Measurements from ENCODE around the gene GRIPAP1.
A peak's percentile ranks its signal among the peaks of the same experiment; 100 is the strongest.

The GRIPAP1 gene, protein sequence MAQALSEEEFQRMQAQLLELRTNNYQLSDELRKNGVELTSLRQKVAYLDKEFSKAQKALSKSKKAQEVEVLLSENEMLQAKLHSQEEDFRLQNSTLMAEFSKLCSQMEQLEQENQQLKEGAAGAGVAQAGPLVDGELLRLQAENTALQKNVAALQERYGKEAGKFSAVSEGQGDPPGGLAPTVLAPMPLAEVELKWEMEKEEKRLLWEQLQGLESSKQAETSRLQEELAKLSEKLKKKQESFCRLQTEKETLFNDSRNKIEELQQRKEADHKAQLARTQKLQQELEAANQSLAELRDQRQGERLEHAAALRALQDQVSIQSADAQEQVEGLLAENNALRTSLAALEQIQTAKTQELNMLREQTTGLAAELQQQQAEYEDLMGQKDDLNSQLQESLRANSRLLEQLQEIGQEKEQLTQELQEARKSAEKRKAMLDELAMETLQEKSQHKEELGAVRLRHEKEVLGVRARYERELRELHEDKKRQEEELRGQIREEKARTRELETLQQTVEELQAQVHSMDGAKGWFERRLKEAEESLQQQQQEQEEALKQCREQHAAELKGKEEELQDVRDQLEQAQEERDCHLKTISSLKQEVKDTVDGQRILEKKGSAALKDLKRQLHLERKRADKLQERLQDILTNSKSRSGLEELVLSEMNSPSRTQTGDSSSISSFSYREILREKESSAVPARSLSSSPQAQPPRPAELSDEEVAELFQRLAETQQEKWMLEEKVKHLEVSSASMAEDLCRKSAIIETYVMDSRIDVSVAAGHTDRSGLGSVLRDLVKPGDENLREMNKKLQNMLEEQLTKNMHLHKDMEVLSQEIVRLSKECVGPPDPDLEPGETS

DNA sequence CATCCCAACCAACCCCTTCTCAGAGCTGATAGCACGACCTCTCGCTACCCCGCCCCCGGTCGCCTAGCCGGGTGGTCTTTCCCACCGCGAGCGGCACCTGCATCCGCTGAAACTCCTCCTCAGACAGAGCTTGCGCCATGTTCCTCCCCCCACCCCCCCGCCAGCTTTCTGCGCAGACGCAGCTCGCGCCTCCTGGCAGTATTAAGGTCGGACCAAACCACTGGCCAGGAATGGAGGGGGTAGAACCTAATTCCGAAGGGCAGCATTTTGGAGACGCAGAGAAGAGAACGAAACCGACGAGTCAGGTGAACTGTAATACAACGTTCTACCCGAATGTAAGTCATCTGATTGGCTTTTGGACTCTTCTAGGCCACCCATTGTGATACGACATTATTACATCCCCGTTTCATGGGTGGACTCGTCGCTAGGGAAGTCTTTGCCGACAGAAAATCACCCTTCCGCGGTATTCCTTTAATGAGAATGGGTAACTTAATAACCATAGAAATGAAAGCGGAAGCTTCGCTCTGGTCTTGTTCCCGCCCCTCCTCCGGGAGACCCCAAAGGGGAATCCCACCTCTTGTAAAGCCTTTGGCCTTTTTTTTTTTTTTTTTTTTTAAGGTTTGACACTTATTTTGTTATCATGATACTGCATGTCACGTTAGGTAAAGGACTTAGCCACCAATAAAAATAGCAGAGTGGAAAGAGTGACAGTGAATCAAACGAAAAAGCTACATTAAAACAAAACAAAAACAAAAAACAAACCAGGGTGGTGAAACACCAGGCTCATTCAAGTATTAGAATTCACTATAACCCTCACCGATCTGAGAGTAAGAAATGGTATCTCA is at the start of gene GRIPAP1:
Gene GRIPAP1, minus strand, starts transcription at position 174 of the 845 bp plus-strand sequence. Its CDS starts 35 bp downstream, at position 139.
- peak; percentile 75 for DNase-seq
- in situ Hi-C loops (cut with HindIII; ENCODE audit: low pct_ligation_motif_present, low pct_unique_long_range_greater_than_20kb, low sequenced_read_pairs), result no loop called here

GRCh38 chrX:49043987-49044281 is 41.9 kb upstream of the GRIPAP1 start:
- no peak for DNase-seq
- in situ Hi-C loops (cut with HindIII; ENCODE audit: low pct_ligation_motif_present, low pct_unique_long_range_greater_than_20kb, low sequenced_read_pairs), result no loop called here

DNA sequence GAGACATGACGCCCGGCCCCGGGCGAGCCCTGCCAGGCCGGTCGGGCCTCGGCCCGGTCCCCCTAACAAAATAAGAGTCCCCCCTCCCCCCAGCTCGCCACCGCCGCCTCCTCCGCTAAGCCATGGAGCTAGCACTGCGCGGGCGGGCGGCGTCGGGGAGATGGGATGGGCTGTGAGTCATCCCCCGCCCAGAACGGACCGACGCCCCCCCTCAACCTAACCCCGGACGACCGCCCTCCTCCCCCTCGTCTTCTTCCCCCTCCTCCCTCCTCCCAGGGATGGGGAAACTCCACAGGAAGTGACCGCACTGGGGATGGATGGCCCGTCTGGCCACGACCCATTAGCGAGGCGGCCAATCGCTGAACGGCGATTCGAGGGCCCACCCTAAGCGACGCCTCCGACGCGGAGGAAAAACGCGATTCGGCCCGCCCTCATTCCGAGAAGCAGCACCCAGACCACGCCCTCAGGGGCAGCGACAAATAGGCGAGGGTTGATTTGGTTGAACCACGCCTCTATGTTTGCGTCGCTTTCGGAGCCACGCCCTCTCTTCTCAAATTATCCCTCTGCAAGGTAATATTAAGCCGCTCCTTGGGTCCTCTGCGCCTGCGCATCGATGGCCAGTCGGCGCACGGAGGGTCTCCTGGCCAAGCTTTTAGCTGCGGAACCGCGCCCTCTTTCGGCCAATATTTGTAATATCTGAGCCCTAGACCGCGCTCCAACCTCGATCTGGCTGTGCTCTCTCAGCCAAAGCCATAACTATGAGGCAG is 41.3 kb upstream of the GRIPAP1 start, which contains the start of gene TFE3:
Gene TFE3, minus strand, starts transcription at position 138 of the 767 bp plus-strand sequence. Its CDS starts 131 bp downstream, at position 7.
- DNase-seq, result peak; percentile 93
- in situ Hi-C loops (cut with HindIII; ENCODE audit: low pct_ligation_motif_present, low pct_unique_long_range_greater_than_20kb, low sequenced_read_pairs), result no loop called here

GRCh38 chrX:49042581-49043219 is 40.6 kb upstream of the GRIPAP1 start:
- in situ Hi-C loops (cut with HindIII; ENCODE audit: low pct_ligation_motif_present, low pct_unique_long_range_greater_than_20kb, low sequenced_read_pairs), result no loop called here
- peak; percentile 8 for DNase-seq

- in situ Hi-C loops (cut with HindIII; ENCODE audit: low pct_ligation_motif_present, low pct_unique_long_range_greater_than_20kb, low sequenced_read_pairs), result no loop called here
- DNase-seq, result peak; percentile 65
Observed at GRCh38 chrX:49041744-49042580, 39.9 kb upstream of the GRIPAP1 start.

DNA sequence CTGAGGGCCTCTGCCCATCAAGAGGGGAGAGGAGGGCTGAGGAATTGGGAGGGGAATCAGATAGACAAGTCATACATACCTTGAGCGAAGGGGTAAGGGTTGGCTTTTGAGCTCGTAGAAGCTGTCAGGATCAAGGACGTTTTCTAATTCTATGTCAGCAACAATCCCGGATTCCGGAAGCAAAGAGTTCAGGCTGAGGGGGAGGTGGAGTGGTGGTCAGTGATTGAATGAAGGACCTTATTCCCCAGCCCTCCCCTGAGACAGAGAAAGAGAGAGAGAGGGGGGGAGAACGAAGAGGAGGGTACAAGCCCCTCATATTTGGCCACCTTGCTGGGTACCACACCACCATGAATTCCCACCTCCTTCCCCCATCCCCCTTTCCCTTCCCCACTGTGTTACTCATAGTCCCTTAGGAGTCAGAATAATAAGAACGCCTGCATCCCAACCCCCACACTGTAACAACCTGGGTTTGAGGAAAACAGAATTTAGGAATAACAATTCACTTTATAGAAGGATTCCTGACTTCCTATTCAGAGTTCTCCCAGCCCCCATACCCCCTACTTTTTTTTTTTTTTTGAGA is 38.4 kb upstream of the GRIPAP1 start:
- in situ Hi-C loops (cut with HindIII; ENCODE audit: low pct_ligation_motif_present, low pct_unique_long_range_greater_than_20kb, low sequenced_read_pairs), result no loop called here
- DNase-seq, result peak; percentile 7

GRCh38 chrX:49039598-49040375 is 37.7 kb upstream of the GRIPAP1 start:
- peak; percentile 90 for DNase-seq
- in situ Hi-C loops (cut with HindIII; ENCODE audit: low pct_ligation_motif_present, low pct_unique_long_range_greater_than_20kb, low sequenced_read_pairs), result no loop called here

- in situ Hi-C loops (cut with HindIII; ENCODE audit: low pct_ligation_motif_present, low pct_unique_long_range_greater_than_20kb, low sequenced_read_pairs), result no loop called here
- DNase-seq, result no peak
Observed at GRCh38 chrX:49037883-49038475, 35.9 kb upstream of the GRIPAP1 start.

DNA sequence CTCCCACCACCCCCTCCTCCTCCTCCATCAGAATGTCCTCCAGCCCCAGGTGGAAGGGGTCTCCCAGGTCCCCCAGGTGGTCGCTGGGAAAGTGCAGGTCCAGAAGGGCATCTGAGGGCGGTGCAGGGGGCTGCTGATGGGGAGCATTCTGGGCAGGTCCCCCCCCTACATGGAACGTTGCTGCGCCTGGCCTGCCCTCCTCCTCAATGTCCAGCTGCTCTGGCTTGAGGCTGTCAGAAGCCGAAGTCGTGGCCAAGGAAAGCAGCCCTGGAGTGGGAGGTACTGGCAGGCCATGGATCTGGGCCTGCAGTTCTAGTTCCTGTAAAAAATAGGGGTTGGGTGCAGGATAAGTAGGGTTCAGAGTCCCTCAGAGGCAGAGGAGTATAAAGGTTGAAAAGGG is 28.2 kb upstream of the GRIPAP1 start:
- in situ Hi-C loops (cut with HindIII; ENCODE audit: low pct_ligation_motif_present, low pct_unique_long_range_greater_than_20kb, low sequenced_read_pairs), result no loop called here
- no peak for DNase-seq

DNA sequence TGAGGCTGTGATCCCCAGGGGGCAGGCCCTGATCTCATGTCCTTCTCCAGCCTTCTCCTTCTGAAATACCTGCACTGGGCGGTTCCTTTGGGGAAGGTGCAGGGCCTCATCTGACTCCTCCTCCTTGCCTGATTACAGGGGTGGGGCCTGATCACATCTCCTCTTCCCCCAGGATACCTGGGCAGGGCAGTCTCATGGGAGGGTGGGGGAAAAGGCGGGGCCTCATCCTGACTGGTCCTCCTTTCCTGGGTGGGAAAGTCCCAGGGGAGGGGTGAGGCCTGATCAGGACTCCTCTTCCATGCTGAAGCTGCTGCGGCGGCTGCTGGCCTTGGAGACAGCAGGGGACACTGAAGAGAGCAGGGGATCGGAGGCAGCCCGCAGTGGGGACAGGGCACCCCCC is 27.8 kb upstream of the GRIPAP1 start:
- DNase-seq, result no peak
- in situ Hi-C loops (cut with HindIII; ENCODE audit: low pct_ligation_motif_present, low pct_unique_long_range_greater_than_20kb, low sequenced_read_pairs), result no loop called here

DNA sequence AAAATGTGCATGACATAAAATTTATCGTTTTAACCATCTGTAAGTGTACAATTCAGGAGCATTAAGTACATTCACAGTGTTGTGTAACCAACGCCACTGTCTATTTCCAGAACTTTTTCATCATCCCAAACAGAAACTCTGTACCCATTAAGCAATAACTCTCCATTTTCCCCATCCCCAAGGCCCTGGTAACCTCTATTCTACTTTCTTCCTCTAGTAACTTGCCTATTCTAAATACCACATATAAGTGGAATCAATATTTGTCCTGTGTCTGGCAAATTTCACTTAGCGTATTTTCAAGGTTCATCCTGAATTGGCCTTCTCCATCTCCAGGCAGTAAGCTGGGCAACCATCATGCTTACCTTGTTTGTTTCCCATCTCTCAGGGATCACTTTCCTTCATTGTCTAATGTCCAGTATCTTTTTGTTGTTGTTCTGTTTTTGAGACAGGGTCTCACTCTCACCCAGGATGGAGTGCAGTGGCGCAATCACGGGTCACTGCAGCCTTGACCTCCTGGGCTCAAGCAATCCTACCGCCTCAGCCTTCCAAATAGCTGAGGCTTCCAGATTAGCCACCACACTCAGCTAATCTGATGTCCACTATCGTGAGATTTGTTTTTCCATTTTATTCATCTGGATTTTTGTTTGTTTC is 17.7 kb upstream of the GRIPAP1 start:
- no peak for DNase-seq
- in situ Hi-C loops (cut with HindIII; ENCODE audit: low pct_ligation_motif_present, low pct_unique_long_range_greater_than_20kb, low sequenced_read_pairs), result no loop called here

GRCh38 chrX:49019050-49019449 is 17.0 kb upstream of the GRIPAP1 start:
- DNase-seq, result no peak
- in situ Hi-C loops (cut with HindIII; ENCODE audit: low pct_ligation_motif_present, low pct_unique_long_range_greater_than_20kb, low sequenced_read_pairs), result no loop called here

DNA sequence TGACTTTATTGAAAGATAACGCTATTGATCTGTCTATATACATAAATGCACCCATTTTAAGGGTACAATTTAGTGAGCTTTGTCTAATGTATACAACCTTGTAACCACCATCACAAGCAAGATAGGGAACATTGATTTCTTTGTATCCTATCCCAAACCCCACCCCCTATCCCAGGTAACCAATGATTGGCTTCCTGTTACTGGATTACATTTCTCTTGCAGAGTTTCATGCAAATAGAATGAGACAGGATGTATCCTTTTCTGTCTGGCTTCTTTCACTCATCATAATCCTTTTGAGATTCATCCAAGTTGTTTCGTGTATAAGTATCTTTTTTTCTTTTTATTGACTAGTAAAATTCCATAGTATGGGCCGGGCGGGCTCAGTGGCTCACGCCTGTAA is 1.6 kb upstream of the GRIPAP1 start:
- in situ Hi-C loops (cut with HindIII; ENCODE audit: low pct_ligation_motif_present, low pct_unique_long_range_greater_than_20kb, low sequenced_read_pairs), result no loop called here
- DNase-seq, result no peak

GRCh38 chrX:49001521-49002090 is 458 bp downstream of the GRIPAP1 start:
- in situ Hi-C loops (cut with HindIII; ENCODE audit: low pct_ligation_motif_present, low pct_unique_long_range_greater_than_20kb, low sequenced_read_pairs), result no loop called here
- peak; percentile 24 for DNase-seq

- no peak for DNase-seq
- in situ Hi-C loops (cut with HindIII; ENCODE audit: low pct_ligation_motif_present, low pct_unique_long_range_greater_than_20kb, low sequenced_read_pairs), result no loop called here
Observed at GRCh38 chrX:49000636-49001035, 1.4 kb downstream of the GRIPAP1 start.
